HepG2 (cell line): ENCODE data around the gene TMEM256. TPM values are rescaled to one million over a fixed set of nuclear protein-coding genes. Genes with fewer than 3 reads are reported as not detected.
A peak's percentile ranks its signal among the peaks of the same experiment; 100 is the strongest.

ENCODE experiments used
- CEBPB ChIP-seq: IDR thresholded peaks from 2 replicates; pipeline ENCODE4 v1.6.1; 2011; ENCODE audit warnings: low read depth, low read length, improper control_type of control experiment, borderline replicate concordance
- FOXO4 ChIP-seq: sonication (generic); formaldehyde crosslinking; conservative IDR thresholded peaks from 2 replicates; pipeline ENCODE4 v1.8.1; 2023; ENCODE audit warnings: missing genetic modification reagents
- HMGA1 ChIP-seq: sonication (generic); formaldehyde crosslinking; conservative IDR thresholded peaks from 2 replicates; pipeline ENCODE4 v1.4.0; 2020; ENCODE audit warnings: missing genetic modification reagents
- KAT2B ChIP-seq: fragments of 150-350 bp; IDR thresholded peaks from 2 replicates; pipeline ENCODE4 v1.6.1; 2014; ENCODE audit warnings: low read depth, low read length, borderline replicate concordance
- MAFF ChIP-seq: IDR thresholded peaks from 2 replicates; pipeline ENCODE4 v1.6.1; 2011; ENCODE audit warnings: low read depth, low read length, improper control_type of control experiment
- MEIS1 ChIP-seq: sonication (generic); formaldehyde crosslinking; IDR thresholded peaks from 2 replicates; pipeline ENCODE4 v1.9.0; 2021; ENCODE audit warnings: mild to moderate bottlenecking, missing genetic modification reagents, moderate library complexity, borderline replicate concordance
- MTA3 ChIP-seq: sonication (generic); formaldehyde crosslinking; IDR thresholded peaks from 2 replicates; pipeline ENCODE4 v1.4.0; 2020; ENCODE audit warnings: missing genetic modification reagents
- PAWR ChIP-seq: sonication (generic); formaldehyde crosslinking; IDR thresholded peaks from 2 replicates; pipeline ENCODE4 v1.4.0; 2020; ENCODE audit warnings: missing genetic modification reagents, mild to moderate bottlenecking, borderline replicate concordance
- POGZ ChIP-seq: sonication (generic); formaldehyde crosslinking; IDR thresholded peaks from 2 replicates; pipeline ENCODE4 v1.4.0; 2020; ENCODE audit warnings: mild to moderate bottlenecking, missing genetic modification reagents
- RFX1 ChIP-seq: fragments of 450-650 bp; IDR thresholded peaks from 2 replicates; pipeline ENCODE4 v1.6.1; 2017
- SSRP1 ChIP-seq: IDR thresholded peaks from 2 replicates; pipeline ENCODE4 v1.6.1; 2016; ENCODE audit warnings: control low read depth
- ZBTB4 ChIP-seq: sonication (generic); formaldehyde crosslinking; IDR thresholded peaks from 2 replicates; pipeline ENCODE4 v1.4.0; 2020; ENCODE audit warnings: missing genetic modification reagents, mild to moderate bottlenecking, borderline replicate concordance
- ZNF143 ChIP-seq: sonication (generic); formaldehyde crosslinking; IDR thresholded peaks from 2 replicates; pipeline ENCODE4 v1.4.0; 2020; ENCODE audit warnings: missing genetic modification reagents
- ZNF326 ChIP-seq: sonication (generic); formaldehyde crosslinking; IDR thresholded peaks from 2 replicates; pipeline ENCODE4 v1.4.0; 2020; ENCODE audit warnings: missing genetic modification reagents, borderline replicate concordance
- ZNF460 ChIP-seq: sonication (generic); formaldehyde crosslinking; IDR thresholded peaks from 2 replicates; pipeline ENCODE4 v1.5.1; 2020; ENCODE audit warnings: missing genetic modification reagents, mild to moderate bottlenecking, borderline replicate concordance
- ZNF557 ChIP-seq: sonication (generic); formaldehyde crosslinking; IDR thresholded peaks from 2 replicates; pipeline ENCODE4 v1.4.0; 2020; ENCODE audit warnings: missing genetic modification reagents
- ZNF724P ChIP-seq: sonication (generic); formaldehyde crosslinking; IDR thresholded peaks from 2 replicates; pipeline ENCODE4 v1.8.0; 2022; ENCODE audit warnings: missing genetic modification reagents, borderline replicate concordance
- ZNF790 ChIP-seq: sonication (generic); formaldehyde crosslinking; IDR thresholded peaks from 2 replicates; pipeline ENCODE4 v1.8.0; 2022; ENCODE audit warnings: missing genetic modification reagents, mild to moderate bottlenecking, borderline replicate concordance
- ZSCAN5A ChIP-seq: sonication (generic); formaldehyde crosslinking; IDR thresholded peaks from 2 replicates; pipeline ENCODE4 v1.8.0; 2022; ENCODE audit warnings: mild to moderate bottlenecking, missing genetic modification reagents, borderline replicate concordance
- polyA plus RNA-seq, 8 experiments: library from polyadenylated mRNA; depleted of rRNA in 3 of 8; stranded (reverse) in 7 of 8; unstranded in 1 of 8; fragments of >200 nt; fragmentation: Illumina TruSeq in 4 of 8; extraction: Trizol in 4 of 8; gene quantifications; 2 replicates each; pipeline versions ENCODE4 v1.2.1 to v1.2.3, GENCODE V29; 2011 to 2016; ENCODE audit warnings: low read depth in 4 of 8, missing spikeins in 1 of 8, mixed read lengths in 1 of 8; ENCODE audit not compliant: insufficient read depth in 1 of 8
- total RNA-seq, 5 experiments: library from RNA; depleted of rRNA; stranded (reverse); fragments of >200 nt; fragmentation: Illumina TruSeq; extraction: Trizol; gene quantifications; 2 replicates each; pipeline ENCODE4 v1.2.3, GENCODE V29; 2016; ENCODE audit warnings: low read depth in 1 of 5
- TF ChIP-seq, protein P1 (sequence below): sonication (generic); formaldehyde crosslinking; IDR thresholded peaks from 2 replicates; pipeline ENCODE4 v1.8.0; 2022; ENCODE audit warnings: missing genetic modification reagents, mild to moderate bottlenecking, inconsistent platforms, borderline replicate concordance
- TF ChIP-seq, protein P2 (sequence below): sonication (generic); formaldehyde crosslinking; IDR thresholded peaks from 2 replicates; pipeline ENCODE4 v1.5.0; 2020; ENCODE audit warnings: mild to moderate bottlenecking, missing genetic modification reagents, moderate library complexity

TMEM256 gene
- total and polyA plus RNA-seq, 2 of the 13 experiments (the other 11 are each of a cell fraction or from before 2014, with no cell fraction given), result 231 to 252 TPM

DNA sequence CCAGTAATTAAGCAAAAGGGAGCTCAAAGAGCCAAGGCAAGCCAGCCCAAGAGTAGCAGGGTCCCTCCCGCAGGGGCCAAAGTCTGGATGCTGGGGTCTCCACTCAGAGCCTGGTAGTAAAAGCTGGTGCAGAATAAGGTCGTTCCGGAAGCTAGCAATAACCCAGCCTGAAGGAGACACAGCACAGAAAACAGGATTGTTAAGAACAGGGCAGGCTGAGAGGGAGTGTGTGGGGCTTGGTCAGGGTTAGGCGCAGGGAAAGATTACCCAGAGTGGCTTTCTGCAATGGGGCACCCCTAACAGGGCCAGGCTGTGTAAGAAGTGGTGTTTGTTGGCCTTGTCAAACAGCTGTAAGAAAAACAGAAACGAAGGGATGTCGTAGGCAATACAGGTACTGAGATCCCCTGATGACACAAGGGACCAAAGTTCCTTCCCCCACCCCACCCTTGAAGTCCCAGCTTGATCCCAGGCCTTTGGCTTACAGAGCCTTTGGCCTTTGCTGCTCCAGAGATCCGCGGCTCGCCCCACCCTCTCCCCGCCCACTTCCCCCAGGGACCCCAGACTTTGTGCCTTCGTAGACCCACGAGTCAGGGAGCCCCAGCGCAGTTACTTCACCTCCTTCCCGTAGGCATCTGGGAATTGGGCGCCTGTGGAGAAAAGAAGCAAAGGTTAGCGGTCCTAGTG is 712 bp downstream of the TMEM256 start (continued):
- TF ChIP-seq ZBTB4 (CRISPR knock-in tag) (0 out of 2 replicates have a peak, but pooled peaks have one; percentile 37), HMGA1 (CRISPR knock-in tag) (no peak), ZSCAN5A (CRISPR knock-in tag) (no peak), SSRP1 (CRISPR knock-in tag) (peak; percentile 74; the same call in 1 of the 2 replicates), PAWR (CRISPR knock-in tag) (no peak), MAFF (no peak), FOXO4 (no peak), ZNF326 (CRISPR knock-in tag) (no peak), KAT2B (no peak), CEBPB (no peak), ZNF557 (no peak), MEIS1 (CRISPR knock-in tag) (peak; percentile 69; the same call in 1 of the 2 replicates), ZNF143 (CRISPR knock-in tag) (0 out of 2 replicates have a peak, but pooled peaks have one; percentile 10), RFX1 (no peak), ZNF460 (CRISPR knock-in tag) (no peak), MTA3 (CRISPR knock-in tag) (no peak), ZNF724P (CRISPR knock-in tag) (0 out of 2 replicates have a peak, but pooled peaks have one; percentile 26), POGZ (no peak), ZNF790 (CRISPR knock-in tag) (no peak)
- TF ChIP-seq, protein P1, sequence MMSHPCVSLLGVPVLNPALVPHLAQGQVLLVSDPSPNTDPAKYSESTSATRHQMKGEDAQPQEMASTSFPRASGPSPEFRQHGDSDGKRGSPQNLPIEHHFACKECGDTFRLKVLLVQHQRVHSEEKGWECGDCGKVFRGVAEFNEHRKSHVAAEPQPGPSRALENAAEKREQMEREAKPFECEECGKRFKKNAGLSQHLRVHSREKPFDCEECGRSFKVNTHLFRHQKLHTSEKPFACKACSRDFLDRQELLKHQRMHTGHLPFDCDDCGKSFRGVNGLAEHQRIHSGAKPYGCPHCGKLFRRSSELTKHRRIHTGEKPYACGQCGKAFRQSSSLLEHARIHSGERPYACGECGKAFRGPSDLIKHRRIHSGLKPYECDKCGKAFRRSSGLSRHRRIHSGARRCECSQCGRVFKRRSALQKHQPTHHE (CRISPR knock-in tag), result no peak
- TF ChIP-seq, protein P2, sequence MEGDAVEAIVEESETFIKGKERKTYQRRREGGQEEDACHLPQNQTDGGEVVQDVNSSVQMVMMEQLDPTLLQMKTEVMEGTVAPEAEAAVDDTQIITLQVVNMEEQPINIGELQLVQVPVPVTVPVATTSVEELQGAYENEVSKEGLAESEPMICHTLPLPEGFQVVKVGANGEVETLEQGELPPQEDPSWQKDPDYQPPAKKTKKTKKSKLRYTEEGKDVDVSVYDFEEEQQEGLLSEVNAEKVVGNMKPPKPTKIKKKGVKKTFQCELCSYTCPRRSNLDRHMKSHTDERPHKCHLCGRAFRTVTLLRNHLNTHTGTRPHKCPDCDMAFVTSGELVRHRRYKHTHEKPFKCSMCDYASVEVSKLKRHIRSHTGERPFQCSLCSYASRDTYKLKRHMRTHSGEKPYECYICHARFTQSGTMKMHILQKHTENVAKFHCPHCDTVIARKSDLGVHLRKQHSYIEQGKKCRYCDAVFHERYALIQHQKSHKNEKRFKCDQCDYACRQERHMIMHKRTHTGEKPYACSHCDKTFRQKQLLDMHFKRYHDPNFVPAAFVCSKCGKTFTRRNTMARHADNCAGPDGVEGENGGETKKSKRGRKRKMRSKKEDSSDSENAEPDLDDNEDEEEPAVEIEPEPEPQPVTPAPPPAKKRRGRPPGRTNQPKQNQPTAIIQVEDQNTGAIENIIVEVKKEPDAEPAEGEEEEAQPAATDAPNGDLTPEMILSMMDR, result no peak
